Endodermal cell (in vitro differentiated cells): ENCODE data around the gene ZNRF3. TPM values are rescaled to one million over a fixed set of nuclear protein-coding genes. Genes with fewer than 3 reads are reported as not detected.

ENCODE experiments used
- DNase-seq: peaks from one replicate; pipeline ENCODE4 v3.0.0-alpha.2; 2017
- H3K27ac ChIP-seq: 2 replicates; pipeline ENCODE4 v1.5.1; 2013; ENCODE audit warnings: mild to moderate bottlenecking, low read depth, low read length, moderate library complexity
- H3K27me3 ChIP-seq: 2 replicates; pipeline ENCODE4 v1.6.1; 2013; ENCODE audit warnings: mild to moderate bottlenecking, low read length, moderate library complexity; ENCODE audit not compliant: insufficient read depth, control insufficient read depth, poor library complexity, severe bottlenecking
- H3K36me3 ChIP-seq: 2 replicates; pipeline ENCODE4 v1.7.0; 2013; ENCODE audit warnings: mild to moderate bottlenecking, low read length, moderate library complexity; ENCODE audit not compliant: control insufficient read depth, insufficient read depth
- H3K4me1 ChIP-seq: one replicate; pipeline ENCODE4 v1.7.0; 2013; ENCODE audit warnings: low read length; ENCODE audit not compliant: control insufficient read depth, insufficient read depth
- H3K4me3 ChIP-seq: 2 replicates; pipeline ENCODE4 v1.5.1; 2013; ENCODE audit warnings: mild to moderate bottlenecking, low read length, moderate library complexity
- H3K9ac ChIP-seq: 2 replicates; pipeline ENCODE4 v1.6.1; 2013; ENCODE audit warnings: mild to moderate bottlenecking, low read length, moderate library complexity; ENCODE audit not compliant: poor library complexity, severe bottlenecking; ENCODE audit errors: extremely low read depth
- H3K9me3 ChIP-seq: 2 replicates; pipeline ENCODE4 v1.6.1; 2013; ENCODE audit warnings: mild to moderate bottlenecking, low read length, moderate library complexity; ENCODE audit not compliant: control insufficient read depth
- H3K27ac Mint-ChIP-seq: 2 replicates; pipeline ENCODE4 v1.8.0; 2020; ENCODE audit warnings: mixed read lengths
- H3K27me3 Mint-ChIP-seq: 2 replicates; pipeline ENCODE4 v1.8.0; 2021; ENCODE audit warnings: mild to moderate bottlenecking, mixed read lengths; ENCODE audit not compliant: insufficient read depth
- H3K36me3 Mint-ChIP-seq: 2 replicates; pipeline ENCODE4 v1.8.0; 2020; ENCODE audit warnings: low read depth, mixed read lengths
- H3K4me1 Mint-ChIP-seq: 2 replicates; pipeline ENCODE4 v1.8.0; 2020; ENCODE audit warnings: mixed read lengths
- H3K4me3 Mint-ChIP-seq: 2 replicates; pipeline ENCODE4 v1.8.0; 2020; ENCODE audit warnings: mild to moderate bottlenecking, moderate library complexity, mixed read lengths
- H3K9me3 Mint-ChIP-seq: 2 replicates; pipeline ENCODE4 v1.8.0; 2020; ENCODE audit warnings: mild to moderate bottlenecking, mixed read lengths
- CTCF ChIP-seq: fragments of 200-600 bp; sonication (generic); conservative IDR thresholded peaks from 2 replicates; pipeline ENCODE4 v1.5.0; 2021; ENCODE audit warnings: antibody characterized with exemption, mild to moderate bottlenecking
- WGBS, 2 experiments: methylation state at CpG; one replicate each; pipeline versions ENCODE4 v1.1.5 to v1.1.7; 2013; ENCODE audit warnings: missing lambda C conversion rate in 2 of 2, mixed read lengths in 1 of 2; ENCODE audit not compliant: insufficient coverage in 1 of 2, insufficient read length in 1 of 2; 5-methylcytosine and 5-hydroxymethylcytosine counted together
- total RNA-seq, 2 donors: library from RNA; stranded (reverse); fragmentation: NEBNext Ultra II Directional in 1 of 2; extraction: Animal tissue kit (Norgen Biotek cat#: 25700) in 1 of 2; gene quantifications; 2 replicates in 1 of 2; 3 replicates in 1 of 2; pipeline ENCODE4 v1.2.1, GENCODE V29; 2021

Gene ZNRF3
- total RNA-seq, 2 donors from 2014 or later = 15.8 to 19.8 TPM

DNA sequence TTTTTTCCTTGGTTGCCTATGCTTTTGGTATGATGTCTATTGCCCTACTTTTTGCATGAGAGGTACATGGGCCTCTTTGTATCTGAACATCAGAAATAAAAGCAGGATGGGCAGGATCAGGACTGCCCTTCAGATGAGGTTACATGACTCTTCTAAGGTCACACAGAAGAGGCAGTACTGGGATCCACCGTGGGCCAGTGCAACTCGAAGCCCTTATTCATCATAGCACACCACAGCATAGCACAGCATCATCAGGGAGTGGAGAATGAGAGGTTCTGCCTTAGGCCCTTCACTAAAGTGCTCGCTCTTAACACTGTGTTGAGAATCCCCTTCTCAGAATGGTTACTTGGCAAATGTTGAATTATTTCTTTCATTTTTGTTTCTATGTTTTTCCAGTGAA is 90.0 kb downstream of the ZNRF3 start:
- peaks cover 8% of the 10 kb centered on the region for H3K36me3 Mint-ChIP-seq
- no peak overlapping the region for H3K4me3 Mint-ChIP-seq
- Histone ChIP-seq H3K27ac (no peak overlapping the region), H3K27me3 (no peaks in the 10 kb centered on the region), H3K36me3 (no peaks in the 10 kb centered on the region), H3K4me3 (no peak overlapping the region), H3K4me1 (no peaks in the 10 kb centered on the region), H3K9me3 (no peaks in the 10 kb centered on the region), H3K9ac (no peak overlapping the region)
- H3K9me3 Mint-ChIP-seq = no peaks in the 10 kb centered on the region
- no peak overlapping the region for H3K27ac Mint-ChIP-seq
- H3K4me1 Mint-ChIP-seq = peaks cover 28% of the 10 kb centered on the region
- 93 to 100% methylated on average over 1 to 3 of the region's 3 CpGs for WGBS, 2 experiments
- no peaks in the 10 kb centered on the region for H3K27me3 Mint-ChIP-seq
- DNase-seq = no peak
- no peak for TF ChIP-seq CTCF

DNA sequence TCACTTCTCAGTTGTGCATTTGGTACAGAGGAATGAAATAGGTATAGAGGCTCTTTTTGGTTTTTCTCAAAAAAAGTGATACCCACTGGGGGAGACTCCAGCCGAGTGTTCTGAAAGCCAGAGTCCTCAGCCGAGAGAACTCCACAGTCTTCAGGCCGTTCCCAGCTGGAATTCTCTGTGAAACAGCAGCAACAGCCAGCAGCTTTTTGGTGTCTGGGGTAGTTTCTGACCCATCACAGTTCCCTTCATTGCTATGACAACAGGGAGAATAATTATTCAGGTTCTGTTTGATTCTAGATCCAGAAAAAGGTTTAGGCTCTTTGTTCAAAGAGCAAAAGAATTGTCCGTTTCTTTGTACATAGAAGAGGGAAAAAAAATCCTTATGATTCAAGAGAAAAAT is 93.7 kb downstream of the ZNRF3 start:
- H3K9me3 ChIP-seq = no peaks in the 10 kb centered on the region
- no peaks in the 10 kb centered on the region for H3K27me3 Mint-ChIP-seq
- TF ChIP-seq CTCF = no peak
- no peak for DNase-seq
- peaks cover 2% of the 10 kb centered on the region for H3K36me3 Mint-ChIP-seq
- peaks cover 29% of the 10 kb centered on the region for H3K4me1 Mint-ChIP-seq
- H3K9ac ChIP-seq = no peak overlapping the region
- H3K9me3 Mint-ChIP-seq = no peaks in the 10 kb centered on the region
- no peaks in the 10 kb centered on the region for H3K27me3 ChIP-seq
- H3K4me3 ChIP-seq = no peak overlapping the region
- no peaks in the 10 kb centered on the region for H3K4me1 ChIP-seq
- H3K4me3 Mint-ChIP-seq = no peak overlapping the region
- peak overlapping the region; percentile 65 for H3K27ac ChIP-seq
- H3K27ac Mint-ChIP-seq = peak overlapping the region; percentile 54
- H3K36me3 ChIP-seq = no peaks in the 10 kb centered on the region
- 6 to 67% methylated on average over 2 to 4 of the region's 4 CpGs for WGBS, 2 experiments

DNA sequence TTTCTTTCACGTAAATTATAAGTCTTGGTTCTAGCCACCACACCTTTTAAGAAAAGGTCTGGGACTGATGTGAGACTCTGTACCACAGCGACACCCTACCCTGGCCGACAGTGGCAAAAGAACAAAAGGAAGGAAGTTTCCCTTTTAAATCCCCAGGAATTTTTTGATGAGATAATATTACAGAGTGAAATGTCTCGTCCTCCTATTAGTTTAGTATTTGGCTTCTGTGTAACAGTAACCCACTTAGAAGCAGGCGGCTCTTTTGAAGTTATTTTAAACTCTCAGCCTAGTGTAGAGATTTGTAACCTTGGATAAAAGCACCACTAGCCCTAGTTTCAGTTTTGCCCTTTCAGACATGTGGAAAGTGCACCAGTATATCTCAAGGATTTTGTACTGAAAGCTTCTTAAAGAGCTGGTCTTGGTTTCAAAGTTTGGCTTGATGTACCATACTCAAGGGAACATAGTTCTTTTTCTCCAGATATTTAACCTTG is 94.2 kb downstream of the ZNRF3 start:
- H3K36me3 ChIP-seq = no peaks in the 10 kb centered on the region
- DNase-seq = no peak
- no peak overlapping the region for H3K9ac ChIP-seq
- Mint-ChIP-seq H3K27me3 (no peaks in the 10 kb centered on the region), H3K9me3 (no peaks in the 10 kb centered on the region), H3K36me3 (peaks cover 2% of the 10 kb centered on the region), H3K4me3 (no peak overlapping the region), H3K4me1 (peaks cover 32% of the 10 kb centered on the region), H3K27ac (no peak overlapping the region)
- WGBS, 2 experiments = 70 to 72% methylated on average over 3 to 5 of the region's 5 CpGs
- H3K4me1 ChIP-seq = no peaks in the 10 kb centered on the region
- H3K27ac ChIP-seq = peak overlapping the region; percentile 65
- no peaks in the 10 kb centered on the region for H3K27me3 ChIP-seq
- H3K4me3 ChIP-seq = no peak overlapping the region
- TF ChIP-seq CTCF = no peak
- H3K9me3 ChIP-seq = no peaks in the 10 kb centered on the region
